ENCODE measurements around the gene ZNF837. TPM values are rescaled to one million over a fixed set of nuclear protein-coding genes. Genes with fewer than 3 reads are reported as not detected.

The ZNF837 gene
- total RNA-seq, 1 experiment from 2014 or later: 3.3 TPM

GRCh38 chr19:58346961-58347929 is 33.6 kb downstream of the ZNF837 start:
- H2AFZ ChIP-seq: no peak overlapping the region
- H3F3A ChIP-seq (ENCODE audit: insufficient read depth, low read depth): no peaks in the 10 kb centered on the region
- BruUV-seq (replicated peaks): no TSS peak
- no peak overlapping the region for H3K27ac ChIP-seq
- H3K4me2 ChIP-seq: no peak overlapping the region
- H3K9me2 ChIP-seq (ENCODE audit: insufficient read depth): no peaks in the 10 kb centered on the region
- DNase-seq: no peak
- no peaks in the 10 kb centered on the region for H3K9me3 ChIP-seq (ENCODE audit: insufficient read depth, low read depth)
- intact Hi-C loops (cut with micrococcal nuclease; ENCODE audit: unreplicated experiment): no loop called here
- no peaks in the 10 kb centered on the region for H3K4me1 ChIP-seq (replicated peaks; ENCODE audit: insufficient read depth)
- ChIA-PET CTCF (no interaction called here), POLR2A (ENCODE audit: unreplicated experiment) (interaction anchor here (0.6 kb wide), 1 partner anchor 8 kb away, joined by 3 read pairs; no protein-coding TSS in a partner anchor)
- no peaks in the 10 kb centered on the region for H3K36me3 ChIP-seq (ENCODE audit: low read depth)
- no peak overlapping the region for H3K4me3 ChIP-seq
- TF ChIP-seq CTCF (conservative IDR thresholded peaks at IDR 0.05) (no peak), EZH2 (IDR thresholded peaks at IDR 0.05; ENCODE audit: low read depth) (no peak)
- no peaks in the 10 kb centered on the region for H3K79me2 ChIP-seq (ENCODE audit: low read depth)
- H3K27me3 ChIP-seq (ENCODE audit: insufficient read depth, low read depth): no peaks in the 10 kb centered on the region
- H4K20me1 ChIP-seq (ENCODE audit: insufficient read depth): no peaks in the 10 kb centered on the region

GRCh38 chr19:58345558-58345957 is 35.3 kb downstream of the ZNF837 start:
- no TSS peak for BruUV-seq (replicated peaks)
- H3K27me3 ChIP-seq (ENCODE audit: insufficient read depth, low read depth): no peaks in the 10 kb centered on the region
- H3K9me2 ChIP-seq (ENCODE audit: insufficient read depth): no peaks in the 10 kb centered on the region
- no peak overlapping the region for H3K27ac ChIP-seq
- no peaks in the 10 kb centered on the region for H4K20me1 ChIP-seq (ENCODE audit: insufficient read depth)
- CTCF ChIA-PET: no interaction called here
- no peaks in the 10 kb centered on the region for H3F3A ChIP-seq (ENCODE audit: insufficient read depth, low read depth)
- H2AFZ ChIP-seq: no peak overlapping the region
- no peak overlapping the region for H3K4me2 ChIP-seq
- TF ChIP-seq CTCF (conservative IDR thresholded peaks at IDR 0.05): no peak
- TF ChIP-seq EZH2 (IDR thresholded peaks at IDR 0.05; ENCODE audit: low read depth): no peak
- no peaks in the 10 kb centered on the region for H3K4me1 ChIP-seq (replicated peaks; ENCODE audit: insufficient read depth)
- POLR2A ChIA-PET (ENCODE audit: unreplicated experiment): no interaction called here
- no peak for DNase-seq
- H3K79me2 ChIP-seq (ENCODE audit: low read depth): no peaks in the 10 kb centered on the region
- H3K9me3 ChIP-seq (ENCODE audit: insufficient read depth, low read depth): no peaks in the 10 kb centered on the region
- no peaks in the 10 kb centered on the region for H3K36me3 ChIP-seq (ENCODE audit: low read depth)
- intact Hi-C loops (cut with micrococcal nuclease; ENCODE audit: unreplicated experiment): no loop called here
- H3K4me3 ChIP-seq: no peak overlapping the region

- peak in 1 of 2 experiments; percentile 40 for DNase-seq
- Histone ChIP-seq H3K9me2 (ENCODE audit: insufficient read depth) (no peaks in the 10 kb centered on the region), H3K4me2 (no peak overlapping the region), H3F3A (ENCODE audit: insufficient read depth, low read depth) (no peaks in the 10 kb centered on the region), H3K27me3 (ENCODE audit: insufficient read depth, low read depth) (no peaks in the 10 kb centered on the region), H4K20me1 (ENCODE audit: insufficient read depth) (no peaks in the 10 kb centered on the region), H3K9me3 (ENCODE audit: insufficient read depth, low read depth) (no peaks in the 10 kb centered on the region), H3K27ac (no peak overlapping the region), H3K36me3 (ENCODE audit: low read depth) (no peaks in the 10 kb centered on the region), H3K79me2 (ENCODE audit: low read depth) (no peaks in the 10 kb centered on the region), H3K4me3 (no peak overlapping the region), H2AFZ (no peak overlapping the region), H3K4me1 (replicated peaks; ENCODE audit: insufficient read depth) (no peaks in the 10 kb centered on the region)
- POLR2A ChIA-PET (ENCODE audit: unreplicated experiment): no interaction called here
- intact Hi-C loops (cut with micrococcal nuclease; ENCODE audit: unreplicated experiment): no loop called here
- TF ChIP-seq EZH2 (IDR thresholded peaks at IDR 0.05; ENCODE audit: low read depth): no peak
- TF ChIP-seq CTCF (conservative IDR thresholded peaks at IDR 0.05): peak; percentile 27; the same call in 1 of the 2 replicates
- CTCF ChIA-PET: no interaction called here
- no TSS peak for BruUV-seq (replicated peaks)
These were observed 41.8 kb downstream of the ZNF837 start for GRCh38 chr19:58338825-58339558.

Data from PC-9 (cell line).